GM18520 (cell line): Measurements from ENCODE around the gene SMIM35.

Experiments
- ATAC-seq: cut with Tn5 transposase; IDR thresholded peaks from one replicate; pipeline ENCODE4 v1.9.1; 2021; ENCODE audit not compliant: unreplicated experiment

SMIM35 gene

GRCh38 chr11:118007040-118007439 lies 79.7 kb downstream of the SMIM35 start:
- no peak for ATAC-seq

GRCh38 chr11:118006153-118006534 lies 80.6 kb downstream of the SMIM35 start:
- ATAC-seq, result no peak

GRCh38 chr11:118005224-118006152 lies 81.3 kb downstream of the SMIM35 start:
- no peak for ATAC-seq

GRCh38 chr11:118004543-118005223 lies 82.1 kb downstream of the SMIM35 start:
- ATAC-seq, result no peak

DNA sequence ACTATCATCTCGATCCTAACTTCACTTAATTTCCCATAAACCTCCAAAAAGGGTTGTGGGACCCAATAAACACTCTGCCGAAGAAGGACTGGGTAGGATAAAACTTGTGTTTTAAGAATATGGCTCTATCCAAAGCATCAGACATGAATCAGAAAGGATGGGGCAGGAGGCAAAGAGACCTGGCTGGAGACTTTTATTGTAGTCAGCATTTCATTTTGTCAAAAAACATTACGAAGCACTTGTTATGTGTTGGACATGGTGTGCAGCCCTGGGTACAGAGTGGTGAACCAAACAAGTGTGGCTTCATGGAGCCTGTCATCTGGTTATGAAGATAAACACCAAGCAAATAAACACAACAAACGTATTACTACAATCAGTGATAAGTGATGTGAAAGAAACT lies 83.3 kb downstream of the SMIM35 start:
- no peak for ATAC-seq

GRCh38 chr11:118002541-118003423 lies 84.0 kb downstream of the SMIM35 start:
- no peak for ATAC-seq

DNA sequence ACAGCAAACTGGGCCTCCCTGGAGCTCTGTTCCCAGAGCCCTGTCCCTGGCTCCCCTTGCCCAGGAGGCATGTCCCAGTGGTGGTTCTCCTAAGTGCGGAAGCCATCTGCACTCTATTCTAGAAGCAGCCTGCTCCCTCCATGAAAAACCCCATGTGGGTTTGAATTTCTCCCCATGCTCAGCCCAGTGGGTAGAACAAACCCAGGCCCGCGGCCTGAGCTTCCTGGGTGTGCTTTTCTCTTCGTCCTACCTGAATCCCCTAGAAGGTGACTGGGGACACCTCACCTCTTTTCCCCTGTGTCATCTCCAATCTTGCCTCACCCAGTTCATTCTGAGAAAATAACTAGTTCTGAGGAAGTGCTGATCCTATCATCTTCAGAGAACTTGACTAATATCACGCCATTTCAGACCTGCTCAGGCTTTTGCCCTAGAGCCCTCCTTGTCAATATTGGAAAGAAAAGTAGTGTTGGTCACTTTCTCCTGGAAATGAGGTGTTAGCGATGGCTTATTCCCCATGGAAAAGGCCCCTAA lies 84.7 kb downstream of the SMIM35 start:
- ATAC-seq, result no peak

DNA sequence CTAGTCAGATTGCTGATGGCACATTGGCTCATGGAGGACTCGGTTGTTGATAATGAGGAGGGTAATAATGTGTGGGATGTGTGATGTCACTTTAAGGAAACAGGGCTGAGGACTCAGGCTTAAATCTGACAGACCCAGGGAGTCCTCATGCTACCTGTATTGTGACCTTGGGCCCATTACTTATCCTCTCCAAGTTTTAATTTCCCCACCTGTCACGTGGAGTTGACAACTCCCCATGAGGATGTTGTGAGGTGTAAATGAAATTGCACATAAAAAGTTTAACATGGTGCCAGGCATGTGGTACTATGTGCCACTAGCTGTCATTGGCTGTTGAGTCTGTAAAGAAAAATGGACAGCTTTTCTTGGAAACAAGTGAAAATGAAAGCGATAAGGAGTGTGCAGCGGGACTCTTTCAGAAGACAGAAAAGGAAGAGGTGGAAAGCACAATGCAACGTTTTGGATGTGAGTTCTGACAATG lies 85.2 kb downstream of the SMIM35 start:
- ATAC-seq, result no peak

DNA sequence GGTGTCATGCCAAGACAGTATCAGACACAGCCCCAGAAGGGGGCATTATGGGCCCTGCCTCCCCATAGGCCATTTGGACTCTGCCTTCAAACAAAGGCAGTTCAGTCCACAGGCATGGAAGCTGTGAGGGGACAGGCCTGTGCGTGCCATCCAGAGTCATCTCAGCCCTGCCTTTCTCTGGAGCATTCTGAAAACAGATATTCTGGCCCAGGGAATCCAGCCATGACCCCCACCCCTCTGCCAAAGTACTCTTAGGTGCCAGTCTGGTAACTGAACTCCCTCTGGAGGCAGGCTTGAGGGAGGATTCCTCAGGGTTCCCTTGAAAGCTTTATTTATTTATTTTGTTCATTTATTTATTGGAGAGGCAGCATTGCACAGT lies 85.9 kb downstream of the SMIM35 start:
- no peak for ATAC-seq

DNA sequence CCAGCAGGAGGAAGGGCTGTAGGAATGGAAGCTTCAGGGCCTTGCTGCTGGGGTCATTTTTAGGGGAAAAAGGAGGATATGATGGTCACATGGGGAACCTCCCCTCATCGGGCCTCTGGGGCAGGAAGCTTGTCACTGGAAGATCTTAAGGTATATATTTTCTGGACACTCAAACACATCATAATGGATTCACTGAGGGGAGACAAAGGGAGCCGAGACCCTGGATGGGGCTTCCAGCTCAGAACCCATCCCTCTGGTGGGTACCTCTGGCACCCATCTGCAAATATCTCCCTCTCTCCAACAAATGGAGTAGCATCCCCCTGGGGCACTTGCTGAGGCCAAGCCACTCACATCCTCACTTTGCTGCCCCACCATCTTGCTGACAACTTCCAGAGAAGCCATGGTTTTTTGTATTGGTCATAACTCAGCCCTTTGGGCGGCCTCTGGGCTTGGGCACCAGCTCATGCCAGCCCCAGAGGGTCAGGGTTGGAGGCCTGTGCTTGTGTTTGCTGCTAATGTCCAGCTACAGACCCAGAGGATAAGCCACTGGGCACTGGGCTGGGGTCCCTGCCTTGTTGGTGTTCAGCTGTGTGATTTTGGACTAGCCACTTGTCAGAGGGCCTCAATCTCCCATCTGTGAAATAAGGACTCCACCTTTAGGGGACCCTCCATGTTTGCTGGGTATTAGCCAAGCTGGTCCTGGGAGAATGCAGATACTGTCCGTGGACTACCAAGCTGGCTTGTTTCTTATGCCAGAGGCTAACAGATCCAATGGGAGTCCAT lies 86.5 kb downstream of the SMIM35 start:
- no peak for ATAC-seq

DNA sequence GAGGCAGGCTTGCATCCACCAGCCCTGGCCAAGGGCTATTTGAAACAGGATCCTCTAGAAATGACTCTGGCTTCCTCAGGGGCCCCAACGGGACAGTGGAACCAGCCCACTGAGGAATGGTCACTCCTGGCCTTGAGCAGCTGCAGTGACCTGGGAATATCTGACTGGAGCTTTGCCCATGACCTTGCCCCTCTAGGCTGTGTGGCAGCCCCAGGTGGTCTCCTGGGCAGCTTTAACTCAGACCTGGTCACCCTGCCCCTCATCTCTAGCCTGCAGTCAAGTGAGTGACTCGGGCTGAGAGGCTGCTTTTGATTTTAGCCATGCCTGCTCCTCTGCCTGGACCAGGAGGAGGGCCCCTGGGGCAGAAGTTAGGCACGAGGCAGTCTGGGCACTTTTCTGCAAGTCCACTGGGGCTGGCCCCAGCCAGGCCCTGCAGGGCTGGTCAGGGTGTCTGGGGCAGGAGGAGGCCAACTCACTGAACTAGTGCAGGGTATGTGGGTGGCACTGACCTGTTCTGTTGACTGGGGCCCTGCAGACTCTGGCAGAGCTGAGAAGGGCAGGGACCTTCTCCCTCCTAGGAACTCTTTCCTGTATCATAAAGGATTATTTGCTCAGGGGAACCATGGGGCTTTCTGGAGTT lies 87.3 kb downstream of the SMIM35 start:
- ATAC-seq, result no peak

- no peak for ATAC-seq
Measured at GRCh38 chr11:117998664-117999353, 88.0 kb downstream of the SMIM35 start.

DNA sequence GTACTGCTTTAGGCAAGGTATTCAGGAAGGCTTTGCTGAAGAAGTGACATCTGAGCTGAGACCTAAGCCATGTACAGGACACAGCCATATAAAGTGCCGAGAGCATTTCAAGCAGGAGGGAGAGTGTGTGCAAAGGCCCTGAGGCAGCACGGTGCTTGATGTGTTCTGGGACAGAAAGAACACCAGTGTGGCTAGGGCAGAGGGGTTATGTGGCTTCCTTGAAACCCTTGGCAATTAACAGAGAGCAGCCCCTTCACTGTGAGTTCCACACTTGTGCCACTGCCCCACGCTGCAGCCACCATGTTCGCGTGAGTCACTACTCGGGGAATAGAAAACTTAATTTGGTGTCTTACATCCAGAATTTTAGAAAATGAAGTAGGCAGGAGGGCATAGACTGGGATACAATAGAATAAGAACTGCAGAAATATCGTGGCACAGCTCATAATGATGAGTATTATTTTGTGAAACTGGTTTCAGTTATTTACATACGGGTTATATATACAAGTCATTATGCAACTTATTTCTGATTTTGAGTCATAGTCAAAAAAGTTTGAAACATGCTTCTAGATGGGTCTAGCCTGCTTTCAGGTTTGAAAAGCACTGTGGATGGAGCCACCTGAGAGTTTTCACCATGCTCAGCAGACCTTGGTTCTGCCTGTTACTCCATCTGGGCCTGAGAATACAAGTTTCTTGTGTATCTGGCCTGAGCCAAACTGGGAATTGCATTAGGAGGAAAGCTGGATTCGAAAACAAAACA lies 88.8 kb downstream of the SMIM35 start:
- ATAC-seq, result peak; percentile 75

DNA sequence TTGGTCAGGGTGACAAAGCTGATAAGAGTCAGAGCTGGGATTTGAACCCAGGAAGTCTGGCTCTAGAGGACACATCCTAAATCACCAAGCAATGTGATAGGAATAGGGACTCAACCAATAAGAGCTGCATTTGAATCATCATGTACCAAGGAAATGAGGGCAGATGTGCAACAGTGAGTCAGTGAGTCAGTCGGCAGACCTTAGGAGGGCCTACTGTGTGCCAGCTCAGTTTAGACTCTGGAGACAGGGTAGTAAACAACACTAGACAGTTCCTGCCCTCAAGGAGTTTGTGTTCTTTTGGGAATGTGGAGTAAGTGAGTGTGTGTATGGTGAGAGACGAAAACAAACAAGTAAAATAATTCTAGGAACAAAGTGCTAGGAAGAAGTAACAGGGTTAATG lies 89.4 kb downstream of the SMIM35 start:
- no peak for ATAC-seq

DNA sequence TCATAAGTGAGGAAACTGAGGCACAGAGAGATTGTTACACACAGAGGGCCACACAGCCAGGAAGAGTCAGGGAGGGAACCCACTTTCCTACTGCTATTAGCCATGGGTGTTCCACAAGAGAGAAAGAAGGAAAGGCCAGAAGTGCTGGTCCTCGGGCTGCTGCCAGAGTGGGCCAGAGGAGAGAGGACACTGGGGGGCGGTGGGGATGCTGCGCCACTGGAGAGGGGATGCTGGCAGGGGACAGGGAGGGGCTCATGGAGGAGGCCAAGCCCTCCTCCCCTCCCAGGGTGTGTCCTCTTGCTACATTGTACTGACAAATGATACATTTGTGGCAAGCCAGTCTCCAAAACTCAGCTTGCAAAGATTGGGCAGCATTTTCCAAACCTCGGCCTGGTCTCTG lies 90.7 kb downstream of the SMIM35 start:
- no peak for ATAC-seq

DNA sequence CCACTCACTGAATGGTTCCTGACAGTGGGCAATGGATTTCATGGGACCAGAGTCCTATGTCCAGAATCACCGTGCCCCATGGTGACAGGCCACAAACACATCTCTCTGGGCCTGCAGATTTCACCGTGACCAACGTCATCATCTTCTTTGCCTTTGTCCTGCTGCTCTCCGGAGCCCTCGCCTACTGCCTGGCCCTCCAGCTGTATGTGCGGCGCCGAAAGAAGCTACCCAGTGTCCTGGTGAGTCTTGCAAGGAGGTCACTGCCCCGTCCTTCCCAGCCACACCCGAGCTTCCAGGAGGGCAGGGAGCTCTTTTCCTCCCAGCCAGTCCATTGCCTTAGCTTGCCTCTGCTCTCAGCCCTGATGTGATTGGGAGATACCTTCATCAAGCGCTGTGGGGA lies 91.3 kb downstream of the SMIM35 start:
- ATAC-seq, result no peak

- no peak for ATAC-seq
Measured at GRCh38 chr11:117993988-117994745, 92.6 kb downstream of the SMIM35 start.

GRCh38 chr11:117992620-117993019 lies 94.1 kb downstream of the SMIM35 start:
- no peak for ATAC-seq
